ENCODE data around the gene MVD. TPM values are rescaled to one million over a fixed set of nuclear protein-coding genes. Genes with fewer than 3 reads are reported as not detected.

Gene MVD
- total and polyA plus RNA-seq, 2 of the 13 experiments (the other 11 are each of a cell fraction or from before 2014, with no cell fraction given): 28.1 to 187 TPM

DNA sequence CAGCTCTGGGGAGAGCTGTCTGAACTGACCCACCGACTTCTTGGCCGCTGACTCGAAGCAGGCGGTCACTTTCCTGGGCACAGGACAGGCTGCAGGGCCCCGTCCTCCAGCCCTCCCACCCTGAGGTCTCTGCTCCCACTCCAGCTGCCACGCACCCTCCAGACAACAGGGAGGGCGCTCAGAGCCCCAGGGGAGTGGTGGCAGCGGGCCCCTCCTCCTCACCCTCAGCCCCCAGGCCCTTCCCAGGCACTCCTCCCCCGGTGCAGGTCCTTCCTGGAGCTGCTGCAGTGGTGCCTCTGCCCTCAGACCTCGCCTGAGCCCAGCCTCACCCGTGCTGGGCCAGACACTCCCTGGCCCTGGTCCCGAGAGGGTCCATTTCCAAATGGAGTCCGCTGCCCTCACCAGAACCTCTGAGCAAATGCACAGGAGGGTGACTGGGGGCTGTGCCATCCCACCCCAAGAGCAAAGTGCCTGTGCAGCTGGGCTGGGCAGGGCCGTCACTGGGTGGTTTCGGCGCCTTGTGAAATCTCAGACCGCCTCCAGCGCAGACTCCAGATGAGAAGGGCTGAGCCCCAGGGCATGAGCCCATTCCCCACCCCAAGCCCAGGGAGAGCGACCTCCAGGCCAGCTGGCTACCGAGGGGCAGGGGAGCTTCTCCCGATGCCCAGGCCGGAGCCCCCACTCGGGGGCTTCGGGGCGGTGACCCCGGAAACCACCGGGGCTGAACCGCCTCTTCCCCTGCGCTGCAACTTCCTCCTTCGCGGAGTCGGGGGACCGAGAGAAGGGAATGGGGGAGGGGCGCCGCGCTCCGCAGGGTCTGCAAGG lies 12.8 kb downstream of the MVD start (continued):
- TF ChIP-seq ZNF768 (CRISPR knock-in tag; IDR thresholded peaks at IDR 0.05) (peak; percentile 14; the same call in 1 of the 2 replicates), ZNF557 (CRISPR knock-in tag; IDR thresholded peaks at IDR 0.05) (no peak), SALL1 (CRISPR knock-in tag; IDR thresholded peaks at IDR 0.05) (no peak; the same call in 1 of the 2 replicates), ZNF253 (CRISPR knock-in tag; IDR thresholded peaks at IDR 0.05; ENCODE audit: borderline replicate concordance) (0 out of 2 replicates have a peak, but pooled peaks have one; percentile 23), ATF1 (CRISPR knock-in tag; IDR thresholded peaks at IDR 0.05) (no peak), YY1 (IDR thresholded peaks at IDR 0.05; ENCODE audit: insufficient read depth, insufficient replicate concordance, low read depth, low read length) (no peak), RFX1 (IDR thresholded peaks at IDR 0.05) (no peak), PITX1 (CRISPR knock-in tag; IDR thresholded peaks at IDR 0.05) (0 out of 2 replicates have a peak, but pooled peaks have one; percentile 15), SMARCE1 (IDR thresholded peaks at IDR 0.05; ENCODE audit: borderline replicate concordance) (no peak), STAT5B (CRISPR knock-in tag; IDR thresholded peaks at IDR 0.05) (peak; percentile 68; the same call in 1 of the 2 replicates), ZFP41 (CRISPR knock-in tag; IDR thresholded peaks at IDR 0.05; ENCODE audit: borderline replicate concordance) (0 out of 2 replicates have a peak, but pooled peaks have one; percentile 25), IKZF1 (IDR thresholded peaks at IDR 0.05) (no peak), CENPT (CRISPR knock-in tag; IDR thresholded peaks at IDR 0.05; ENCODE audit: low read depth) (no peak; the same call in 1 of the 2 replicates), ZSCAN21 (CRISPR knock-in tag; IDR thresholded peaks at IDR 0.05; ENCODE audit: borderline replicate concordance) (0 out of 2 replicates have a peak, but pooled peaks have one; percentile 7), EP300 (IDR thresholded peaks at IDR 0.05; ENCODE audit: low read depth in 2 of 2, low read length in 2 of 2) (no peak), EP300 (CRISPR knock-in tag; IDR thresholded peaks at IDR 0.05; ENCODE audit: borderline replicate concordance) (no peak), KLF12 (CRISPR knock-in tag; IDR thresholded peaks at IDR 0.05; ENCODE audit: borderline replicate concordance) (0 out of 2 replicates have a peak, but pooled peaks have one; percentile 45), PAWR (CRISPR knock-in tag; IDR thresholded peaks at IDR 0.05; ENCODE audit: borderline replicate concordance) (peak; percentile 79; the same call in 1 of the 2 replicates)
- TF ChIP-seq, protein P1, sequence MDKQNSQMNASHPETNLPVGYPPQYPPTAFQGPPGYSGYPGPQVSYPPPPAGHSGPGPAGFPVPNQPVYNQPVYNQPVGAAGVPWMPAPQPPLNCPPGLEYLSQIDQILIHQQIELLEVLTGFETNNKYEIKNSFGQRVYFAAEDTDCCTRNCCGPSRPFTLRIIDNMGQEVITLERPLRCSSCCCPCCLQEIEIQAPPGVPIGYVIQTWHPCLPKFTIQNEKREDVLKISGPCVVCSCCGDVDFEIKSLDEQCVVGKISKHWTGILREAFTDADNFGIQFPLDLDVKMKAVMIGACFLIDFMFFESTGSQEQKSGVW (CRISPR knock-in tag; IDR thresholded peaks at IDR 0.05; ENCODE audit: borderline replicate concordance): no peak
- TF ChIP-seq, protein P2, sequence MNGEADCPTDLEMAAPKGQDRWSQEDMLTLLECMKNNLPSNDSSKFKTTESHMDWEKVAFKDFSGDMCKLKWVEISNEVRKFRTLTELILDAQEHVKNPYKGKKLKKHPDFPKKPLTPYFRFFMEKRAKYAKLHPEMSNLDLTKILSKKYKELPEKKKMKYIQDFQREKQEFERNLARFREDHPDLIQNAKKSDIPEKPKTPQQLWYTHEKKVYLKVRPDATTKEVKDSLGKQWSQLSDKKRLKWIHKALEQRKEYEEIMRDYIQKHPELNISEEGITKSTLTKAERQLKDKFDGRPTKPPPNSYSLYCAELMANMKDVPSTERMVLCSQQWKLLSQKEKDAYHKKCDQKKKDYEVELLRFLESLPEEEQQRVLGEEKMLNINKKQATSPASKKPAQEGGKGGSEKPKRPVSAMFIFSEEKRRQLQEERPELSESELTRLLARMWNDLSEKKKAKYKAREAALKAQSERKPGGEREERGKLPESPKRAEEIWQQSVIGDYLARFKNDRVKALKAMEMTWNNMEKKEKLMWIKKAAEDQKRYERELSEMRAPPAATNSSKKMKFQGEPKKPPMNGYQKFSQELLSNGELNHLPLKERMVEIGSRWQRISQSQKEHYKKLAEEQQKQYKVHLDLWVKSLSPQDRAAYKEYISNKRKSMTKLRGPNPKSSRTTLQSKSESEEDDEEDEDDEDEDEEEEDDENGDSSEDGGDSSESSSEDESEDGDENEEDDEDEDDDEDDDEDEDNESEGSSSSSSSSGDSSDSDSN (CRISPR knock-in tag; IDR thresholded peaks at IDR 0.05): peak; percentile 68; the same call in 1 of the 2 replicates
- TF ChIP-seq, protein P3, sequence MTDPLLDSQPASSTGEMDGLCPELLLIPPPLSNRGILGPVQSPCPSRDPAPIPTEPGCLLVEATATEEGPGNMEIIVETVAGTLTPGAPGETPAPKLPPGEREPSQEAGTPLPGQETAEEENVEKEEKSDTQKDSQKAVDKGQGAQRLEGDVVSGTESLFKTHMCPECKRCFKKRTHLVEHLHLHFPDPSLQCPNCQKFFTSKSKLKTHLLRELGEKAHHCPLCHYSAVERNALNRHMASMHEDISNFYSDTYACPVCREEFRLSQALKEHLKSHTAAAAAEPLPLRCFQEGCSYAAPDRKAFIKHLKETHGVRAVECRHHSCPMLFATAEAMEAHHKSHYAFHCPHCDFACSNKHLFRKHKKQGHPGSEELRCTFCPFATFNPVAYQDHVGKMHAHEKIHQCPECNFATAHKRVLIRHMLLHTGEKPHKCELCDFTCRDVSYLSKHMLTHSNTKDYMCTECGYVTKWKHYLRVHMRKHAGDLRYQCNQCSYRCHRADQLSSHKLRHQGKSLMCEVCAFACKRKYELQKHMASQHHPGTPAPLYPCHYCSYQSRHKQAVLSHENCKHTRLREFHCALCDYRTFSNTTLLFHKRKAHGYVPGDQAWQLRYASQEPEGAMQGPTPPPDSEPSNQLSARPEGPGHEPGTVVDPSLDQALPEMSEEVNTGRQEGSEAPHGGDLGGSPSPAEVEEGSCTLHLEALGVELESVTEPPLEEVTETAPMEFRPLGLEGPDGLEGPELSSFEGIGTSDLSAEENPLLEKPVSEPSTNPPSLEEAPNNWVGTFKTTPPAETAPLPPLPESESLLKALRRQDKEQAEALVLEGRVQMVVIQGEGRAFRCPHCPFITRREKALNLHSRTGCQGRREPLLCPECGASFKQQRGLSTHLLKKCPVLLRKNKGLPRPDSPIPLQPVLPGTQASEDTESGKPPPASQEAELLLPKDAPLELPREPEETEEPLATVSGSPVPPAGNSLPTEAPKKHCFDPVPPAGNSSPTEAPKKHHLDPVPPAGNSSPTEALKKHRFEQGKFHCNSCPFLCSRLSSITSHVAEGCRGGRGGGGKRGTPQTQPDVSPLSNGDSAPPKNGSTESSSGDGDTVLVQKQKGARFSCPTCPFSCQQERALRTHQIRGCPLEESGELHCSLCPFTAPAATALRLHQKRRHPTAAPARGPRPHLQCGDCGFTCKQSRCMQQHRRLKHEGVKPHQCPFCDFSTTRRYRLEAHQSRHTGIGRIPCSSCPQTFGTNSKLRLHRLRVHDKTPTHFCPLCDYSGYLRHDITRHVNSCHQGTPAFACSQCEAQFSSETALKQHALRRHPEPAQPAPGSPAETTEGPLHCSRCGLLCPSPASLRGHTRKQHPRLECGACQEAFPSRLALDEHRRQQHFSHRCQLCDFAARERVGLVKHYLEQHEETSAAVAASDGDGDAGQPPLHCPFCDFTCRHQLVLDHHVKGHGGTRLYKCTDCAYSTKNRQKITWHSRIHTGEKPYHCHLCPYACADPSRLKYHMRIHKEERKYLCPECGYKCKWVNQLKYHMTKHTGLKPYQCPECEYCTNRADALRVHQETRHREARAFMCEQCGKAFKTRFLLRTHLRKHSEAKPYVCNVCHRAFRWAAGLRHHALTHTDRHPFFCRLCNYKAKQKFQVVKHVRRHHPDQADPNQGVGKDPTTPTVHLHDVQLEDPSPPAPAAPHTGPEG (CRISPR knock-in tag; IDR thresholded peaks at IDR 0.05): no peak; the same call in 1 of the 2 replicates

Measured in HepG2 (cell line).